ENCODE data around the gene WDR87.

DNA sequence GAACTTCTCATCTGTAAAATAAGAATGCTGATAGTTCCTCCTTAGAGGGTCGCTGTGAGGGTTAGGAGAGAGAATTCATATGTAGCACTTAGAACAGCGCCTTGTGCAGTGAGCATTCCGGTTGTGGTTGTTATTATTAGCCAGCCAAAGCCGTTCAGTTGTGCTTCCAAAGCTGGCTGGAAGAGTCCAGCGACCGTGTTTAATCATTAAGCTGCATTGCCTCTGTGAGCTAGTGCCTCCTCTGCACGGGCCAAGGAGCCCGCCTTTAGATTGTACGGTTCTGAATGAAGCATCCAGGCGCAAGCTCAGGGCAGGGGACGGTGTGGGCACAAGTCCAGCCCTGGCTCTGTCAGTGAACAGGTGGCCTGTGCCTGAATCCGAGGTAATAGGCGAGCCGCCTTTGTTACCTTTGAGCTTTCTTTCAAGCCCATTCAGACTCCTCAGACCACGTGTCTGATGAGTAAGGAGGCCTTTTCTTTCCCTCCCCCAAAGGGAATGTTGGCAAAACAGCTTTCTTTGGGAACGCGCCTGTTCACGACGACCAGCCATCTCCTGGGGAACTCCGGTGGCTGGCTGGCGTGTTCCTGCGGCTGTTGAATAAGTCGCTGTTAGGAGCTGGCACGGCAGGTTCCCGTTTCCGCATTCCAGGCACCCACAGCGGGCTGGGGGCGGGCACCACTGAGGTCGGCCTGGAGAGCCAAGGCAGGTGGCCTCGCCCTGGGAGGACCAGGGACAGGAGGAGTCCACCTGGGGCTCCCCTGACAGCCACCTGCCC is 25.7 kb upstream of the WDR87 start:
- TF ChIP-seq, protein P1, sequence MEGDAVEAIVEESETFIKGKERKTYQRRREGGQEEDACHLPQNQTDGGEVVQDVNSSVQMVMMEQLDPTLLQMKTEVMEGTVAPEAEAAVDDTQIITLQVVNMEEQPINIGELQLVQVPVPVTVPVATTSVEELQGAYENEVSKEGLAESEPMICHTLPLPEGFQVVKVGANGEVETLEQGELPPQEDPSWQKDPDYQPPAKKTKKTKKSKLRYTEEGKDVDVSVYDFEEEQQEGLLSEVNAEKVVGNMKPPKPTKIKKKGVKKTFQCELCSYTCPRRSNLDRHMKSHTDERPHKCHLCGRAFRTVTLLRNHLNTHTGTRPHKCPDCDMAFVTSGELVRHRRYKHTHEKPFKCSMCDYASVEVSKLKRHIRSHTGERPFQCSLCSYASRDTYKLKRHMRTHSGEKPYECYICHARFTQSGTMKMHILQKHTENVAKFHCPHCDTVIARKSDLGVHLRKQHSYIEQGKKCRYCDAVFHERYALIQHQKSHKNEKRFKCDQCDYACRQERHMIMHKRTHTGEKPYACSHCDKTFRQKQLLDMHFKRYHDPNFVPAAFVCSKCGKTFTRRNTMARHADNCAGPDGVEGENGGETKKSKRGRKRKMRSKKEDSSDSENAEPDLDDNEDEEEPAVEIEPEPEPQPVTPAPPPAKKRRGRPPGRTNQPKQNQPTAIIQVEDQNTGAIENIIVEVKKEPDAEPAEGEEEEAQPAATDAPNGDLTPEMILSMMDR (IDR thresholded peaks at IDR 0.05) = no peak
- TF ChIP-seq POLR2AphosphoS5 (IDR thresholded peaks at IDR 0.05; ENCODE audit: low read depth, low read length) = peak; percentile 82
- TF ChIP-seq, protein P2, sequence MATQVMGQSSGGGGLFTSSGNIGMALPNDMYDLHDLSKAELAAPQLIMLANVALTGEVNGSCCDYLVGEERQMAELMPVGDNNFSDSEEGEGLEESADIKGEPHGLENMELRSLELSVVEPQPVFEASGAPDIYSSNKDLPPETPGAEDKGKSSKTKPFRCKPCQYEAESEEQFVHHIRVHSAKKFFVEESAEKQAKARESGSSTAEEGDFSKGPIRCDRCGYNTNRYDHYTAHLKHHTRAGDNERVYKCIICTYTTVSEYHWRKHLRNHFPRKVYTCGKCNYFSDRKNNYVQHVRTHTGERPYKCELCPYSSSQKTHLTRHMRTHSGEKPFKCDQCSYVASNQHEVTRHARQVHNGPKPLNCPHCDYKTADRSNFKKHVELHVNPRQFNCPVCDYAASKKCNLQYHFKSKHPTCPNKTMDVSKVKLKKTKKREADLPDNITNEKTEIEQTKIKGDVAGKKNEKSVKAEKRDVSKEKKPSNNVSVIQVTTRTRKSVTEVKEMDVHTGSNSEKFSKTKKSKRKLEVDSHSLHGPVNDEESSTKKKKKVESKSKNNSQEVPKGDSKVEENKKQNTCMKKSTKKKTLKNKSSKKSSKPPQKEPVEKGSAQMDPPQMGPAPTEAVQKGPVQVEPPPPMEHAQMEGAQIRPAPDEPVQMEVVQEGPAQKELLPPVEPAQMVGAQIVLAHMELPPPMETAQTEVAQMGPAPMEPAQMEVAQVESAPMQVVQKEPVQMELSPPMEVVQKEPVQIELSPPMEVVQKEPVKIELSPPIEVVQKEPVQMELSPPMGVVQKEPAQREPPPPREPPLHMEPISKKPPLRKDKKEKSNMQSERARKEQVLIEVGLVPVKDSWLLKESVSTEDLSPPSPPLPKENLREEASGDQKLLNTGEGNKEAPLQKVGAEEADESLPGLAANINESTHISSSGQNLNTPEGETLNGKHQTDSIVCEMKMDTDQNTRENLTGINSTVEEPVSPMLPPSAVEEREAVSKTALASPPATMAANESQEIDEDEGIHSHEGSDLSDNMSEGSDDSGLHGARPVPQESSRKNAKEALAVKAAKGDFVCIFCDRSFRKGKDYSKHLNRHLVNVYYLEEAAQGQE (IDR thresholded peaks at IDR 0.05; ENCODE audit: insufficient read depth in 1 of 2, low read depth in 2 of 2, low read length in 1 of 2) = 0 out of 4 replicates have a peak, but pooled peaks of 1 of the 2 experiments have one; percentile 45
- TF ChIP-seq SIN3A (IDR thresholded peaks at IDR 0.05; ENCODE audit: borderline replicate concordance, insufficient read depth, low read depth, low read length) = peak; percentile 93; the same call in 1 of the 2 replicates
- TF ChIP-seq TCF7L2 (IDR thresholded peaks at IDR 0.05; ENCODE audit: low read depth, low read length) = peak; percentile 47; the same call in 1 of the 2 replicates
